SKM-1 (cell line): ENCODE data around the gene GSDMA.

ENCODE experiments used
- DNase-seq: peaks from one replicate; lab custom pipeline; 2025; ENCODE audit not compliant: unreplicated experiment; lab: John Stamatoyannopoulos, UW

GSDMA gene

DNA sequence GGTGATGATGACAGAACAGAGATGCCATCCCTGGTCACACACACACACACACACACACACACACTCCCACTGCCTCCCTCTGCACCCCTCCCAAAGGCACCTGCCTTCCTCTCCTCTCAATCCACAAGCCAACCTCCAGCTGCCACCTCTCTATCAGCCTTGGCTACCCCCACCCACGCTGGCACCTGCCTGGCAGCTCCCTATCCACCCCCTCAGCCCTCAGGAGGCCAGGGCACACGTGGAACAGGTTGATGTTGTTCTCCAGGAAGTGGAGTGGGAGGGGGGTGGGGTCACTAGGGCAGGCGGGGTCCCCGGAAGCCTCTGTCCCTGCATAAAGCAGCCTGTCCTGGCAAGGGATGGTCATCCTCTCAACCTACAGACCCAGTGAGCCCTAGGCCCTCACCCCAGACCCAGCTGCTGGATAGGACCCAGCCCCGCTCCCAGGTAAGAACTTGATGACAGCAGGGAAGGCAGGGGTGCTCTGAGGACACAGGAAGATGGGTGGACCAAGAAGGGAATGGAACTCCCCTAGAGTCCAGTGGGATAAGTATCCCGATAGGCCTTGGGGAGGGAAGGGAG, at the start of gene GSDMA:
GSDMA (plus strand) TSS at position 363 of the 579 bp plus-strand sequence. CDS start 2,684 bp downstream, outside the sequence.
- DNase-seq: no peak

DNA sequence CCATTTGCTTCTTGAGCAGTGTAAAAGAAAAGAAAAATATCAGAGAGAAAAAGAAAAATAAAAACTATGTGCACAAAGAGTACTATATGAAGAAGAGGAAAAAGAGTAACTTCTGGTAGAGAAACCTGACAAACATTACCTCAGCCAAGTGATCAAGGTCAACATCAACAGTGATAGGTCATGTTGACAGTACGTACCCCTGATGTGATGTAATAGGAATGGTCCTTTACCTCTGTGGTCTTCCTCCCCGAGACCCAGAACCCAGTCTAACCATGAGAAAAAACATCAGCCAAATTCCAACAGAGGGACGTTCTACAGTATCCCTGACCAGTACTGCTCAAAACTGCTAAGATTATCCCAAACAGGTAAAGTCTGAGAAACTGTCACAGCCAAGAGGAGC, 48.8 kb upstream of the GSDMA start:
- no peak for DNase-seq

- no peak for DNase-seq
Measured at GRCh38 chr17:39915559-39915958, 47.2 kb upstream of the GSDMA start.

- no peak for DNase-seq
Measured at GRCh38 chr17:39916918-39917317, 45.9 kb upstream of the GSDMA start.

DNA sequence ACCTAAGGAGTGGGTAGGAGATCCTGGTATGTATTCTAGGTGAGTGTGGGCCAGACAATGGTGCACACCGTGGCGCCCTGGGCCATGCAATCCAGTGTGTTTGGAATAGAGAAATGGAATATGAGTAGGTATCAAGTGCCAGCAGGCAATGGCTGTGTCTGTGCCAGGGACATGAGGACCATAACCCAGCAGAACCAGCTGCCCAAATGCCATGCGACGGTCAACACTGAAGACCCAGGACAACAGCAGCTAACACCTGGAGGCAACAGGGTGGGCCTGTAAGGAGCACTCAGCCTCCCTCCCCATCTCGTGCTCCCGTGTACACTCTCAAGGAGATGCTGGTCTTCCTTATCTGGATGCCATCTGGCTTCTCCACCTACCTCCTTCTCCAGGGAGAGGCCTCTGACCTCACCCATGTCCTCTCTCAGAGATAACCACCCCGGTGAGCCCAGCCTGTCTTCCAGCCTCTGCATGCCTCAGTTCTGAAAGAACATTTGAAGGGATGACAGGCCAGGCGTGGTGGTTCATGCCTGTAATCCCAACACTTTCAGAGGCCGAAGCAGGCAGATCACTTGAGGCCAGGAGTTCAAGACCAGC, 43.6 kb upstream of the GSDMA start:
- DNase-seq: no peak

- no peak for DNase-seq
Measured at GRCh38 chr17:39920218-39921210, 42.3 kb upstream of the GSDMA start.

DNA sequence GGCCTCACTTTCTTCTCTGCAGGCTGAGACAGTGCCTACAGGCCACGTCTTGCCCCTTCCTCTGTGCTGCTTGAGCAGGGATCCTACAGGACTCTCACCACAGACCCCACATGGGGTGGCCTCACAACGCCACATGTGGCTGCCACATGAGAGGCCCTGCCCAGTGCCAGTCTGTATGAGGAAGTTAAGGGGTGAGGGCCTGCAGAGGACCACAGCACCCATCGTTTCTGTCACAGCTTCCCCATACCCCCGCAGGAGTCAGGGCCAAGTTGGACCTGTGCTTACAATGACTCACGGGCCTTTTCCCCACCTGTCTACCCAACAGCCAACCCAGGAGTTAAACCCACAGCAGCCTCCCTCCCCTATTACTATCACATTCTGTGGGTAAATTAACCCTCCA, 41.5 kb upstream of the GSDMA start:
- DNase-seq: no peak

- no peak for DNase-seq
Measured at GRCh38 chr17:39922006-39922405, 40.8 kb upstream of the GSDMA start.

GRCh38 chr17:39923230-39923629, 39.6 kb upstream of the GSDMA start:
- DNase-seq: no peak

- DNase-seq: no peak
Measured at GRCh38 chr17:39923836-39924690, 38.7 kb upstream of the GSDMA start.

GRCh38 chr17:39924691-39925055, 38.1 kb upstream of the GSDMA start:
- no peak for DNase-seq

DNA sequence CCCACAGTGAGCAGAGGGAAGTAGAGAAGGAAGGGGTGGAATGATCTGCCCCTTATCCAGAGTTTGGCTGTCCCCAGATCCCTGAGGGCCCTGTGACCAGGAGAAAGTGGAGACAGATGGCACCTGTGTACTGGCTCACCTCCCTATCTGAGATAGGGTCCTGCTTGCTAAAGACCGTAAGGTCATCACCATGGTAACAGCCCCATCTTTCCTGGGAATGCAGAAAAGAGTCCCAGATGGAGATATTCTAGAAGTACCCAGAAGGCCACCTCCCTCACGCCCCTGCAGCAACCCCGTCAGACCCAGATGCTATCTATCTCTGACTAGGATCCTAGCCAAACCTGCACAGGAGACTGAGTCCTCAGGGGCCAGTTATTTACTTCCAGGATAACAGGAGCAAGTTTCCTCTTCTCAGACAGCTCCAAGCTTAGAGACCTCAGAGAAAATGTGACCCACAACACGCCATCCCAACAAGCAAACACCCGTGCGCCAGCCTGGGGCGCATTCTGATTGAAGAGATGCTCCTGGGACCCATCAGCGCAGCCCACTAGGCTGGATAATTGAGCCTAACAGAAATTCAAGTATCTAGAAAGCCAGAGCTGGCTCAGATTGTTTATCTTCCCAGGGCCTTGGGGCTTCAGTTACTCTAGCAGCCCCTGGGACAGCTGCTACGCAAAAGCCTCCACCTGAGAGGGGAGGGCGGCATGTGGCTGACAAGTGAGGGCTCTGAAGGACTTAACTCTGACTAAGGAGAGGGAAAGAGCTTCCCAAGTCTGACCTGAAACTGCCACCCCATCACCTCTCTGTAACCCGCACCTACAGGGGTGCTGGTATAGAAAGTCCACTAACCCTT, 37.3 kb upstream of the GSDMA start:
- DNase-seq: no peak

- DNase-seq: no peak
Measured at GRCh38 chr17:39926135-39926587, 36.6 kb upstream of the GSDMA start.

DNA sequence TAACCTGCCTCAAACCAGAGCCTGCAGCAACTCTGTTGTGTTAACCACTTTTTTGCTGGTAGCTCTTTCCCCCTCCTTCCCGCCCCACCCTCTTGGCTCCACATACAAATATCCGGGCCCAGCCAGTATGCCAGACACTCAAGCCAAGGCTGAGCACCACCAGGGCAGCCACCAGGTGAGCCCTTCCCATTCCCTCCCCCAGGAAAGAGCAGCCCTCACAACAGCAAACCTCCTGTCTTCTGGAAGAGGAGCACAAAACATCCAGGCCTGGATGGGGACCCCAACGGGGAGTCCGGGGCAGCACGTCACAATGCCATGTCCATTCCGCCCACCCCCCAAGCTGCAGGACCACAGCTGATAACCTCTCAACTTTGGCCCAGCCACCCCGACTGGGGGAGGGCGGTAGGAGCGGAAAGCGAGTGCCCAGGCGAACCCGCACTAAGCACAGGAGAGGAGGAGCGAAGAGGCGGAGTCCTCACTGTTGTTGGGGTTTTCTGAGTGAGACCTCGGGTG, 36.2 kb upstream of the GSDMA start:
- no peak for DNase-seq

- peak; percentile 83 for DNase-seq
Measured at GRCh38 chr17:39927101-39927928, 35.5 kb upstream of the GSDMA start, which contains the start of the genes LRRC3C and ORMDL3. LRRC3C (plus strand) TSS chr17:39927732; CDS start chr17:39941524, 13,792 bp downstream. ORMDL3 (minus strand) TSS chr17:39927601; CDS start chr17:39924203, 3,398 bp downstream.

GRCh38 chr17:39927929-39928857, 34.6 kb upstream of the GSDMA start:
- no peak for DNase-seq

GRCh38 chr17:39928858-39929645, 33.8 kb upstream of the GSDMA start:
- DNase-seq: peak; percentile 14
